NOMO-1 treated with dmso at 0.1 percent for 144 hours (cell line): ENCODE results near the gene CHCHD1.
"Not testable (repeated sequence)": the region's sequence is repeated elsewhere in the genome, so short reads cannot be mapped to it uniquely, and the experiment has no call there.

Experiments
- DNase-seq: peaks from one replicate; lab custom pipeline; 2025; ENCODE audit not compliant: unreplicated experiment; lab: John Stamatoyannopoulos, UW

The CHCHD1 gene

GRCh38 chr10:73781879-73782748, at the start of gene CHCHD1:
TSS of gene CHCHD1 (plus strand) at chr10:73782048. CDS start at chr10:73782076, 28 bp downstream.
- peak; percentile 81 for DNase-seq

GRCh38 chr10:73732426-73732825, 49.4 kb upstream of the CHCHD1 start:
- no peak for DNase-seq

- no peak for DNase-seq
These were observed 48.8 kb upstream of the CHCHD1 start for GRCh38 chr10:73732931-73733623.

GRCh38 chr10:73734028-73734720, 47.7 kb upstream of the CHCHD1 start:
- DNase-seq = no peak

- DNase-seq = no peak
These were observed 47.0 kb upstream of the CHCHD1 start for GRCh38 chr10:73734796-73735305.

GRCh38 chr10:73740501-73741254, 41.2 kb upstream of the CHCHD1 start:
- not testable (repeated sequence) for DNase-seq

GRCh38 chr10:73742454-73742734, 39.5 kb upstream of the CHCHD1 start:
- DNase-seq = no peak

GRCh38 chr10:73743327-73743904, 38.4 kb upstream of the CHCHD1 start:
- DNase-seq = no peak

GRCh38 chr10:73743905-73744663, 37.8 kb upstream of the CHCHD1 start, which contains the start of gene SEC24C:
TSS of gene SEC24C (plus strand) at chr10:73744372. CDS start at chr10:73746833, 2,461 bp downstream.
- peak; percentile 95 for DNase-seq

GRCh38 chr10:73744664-73744975, 37.2 kb upstream of the CHCHD1 start:
- DNase-seq = peak; percentile 22

- no peak for DNase-seq
These were observed 35.1 kb upstream of the CHCHD1 start for GRCh38 chr10:73746721-73747120.

- DNase-seq = no peak
These were observed 31.0 kb upstream of the CHCHD1 start for GRCh38 chr10:73750819-73751218.

GRCh38 chr10:73756183-73756582, 25.7 kb upstream of the CHCHD1 start:
- DNase-seq = no peak

- no peak for DNase-seq
These were observed 22.9 kb upstream of the CHCHD1 start for GRCh38 chr10:73758704-73759511.

GRCh38 chr10:73759512-73760115, 22.2 kb upstream of the CHCHD1 start:
- no peak for DNase-seq

- DNase-seq = no peak
These were observed 20.1 kb upstream of the CHCHD1 start for GRCh38 chr10:73761781-73762180.

- DNase-seq = no peak
These were observed 18.9 kb upstream of the CHCHD1 start for GRCh38 chr10:73762915-73763314.

- no peak for DNase-seq
These were observed 18.5 kb upstream of the CHCHD1 start for GRCh38 chr10:73763343-73763742.

- no peak for DNase-seq
These were observed 16.8 kb upstream of the CHCHD1 start for GRCh38 chr10:73765066-73765465.
